Activated naive CD8-positive, alpha-beta T cell treated with anti-CD3 and anti-CD28 coated beads for 36 hours (primary cell): Measurements from ENCODE around the gene PRELID3B. TPM values are rescaled to one million over a fixed set of nuclear protein-coding genes. Genes with fewer than 3 reads are reported as not detected.

Experiments
- DNase-seq: peaks from one replicate; pipeline ENCODE4 v3.0.0; 2021
- H3K27ac Mint-ChIP-seq: one replicate; pipeline ENCODE4 v1.8.0; 2022; ENCODE audit warnings: mild to moderate bottlenecking, moderate library complexity, mixed read lengths
- H3K27me3 Mint-ChIP-seq: one replicate; pipeline ENCODE4 v1.8.0; 2022; ENCODE audit warnings: mild to moderate bottlenecking, mixed read lengths
- H3K36me3 Mint-ChIP-seq: one replicate; pipeline ENCODE4 v1.8.0; 2021; ENCODE audit warnings: mild to moderate bottlenecking, mixed read lengths
- H3K4me1 Mint-ChIP-seq: one replicate; pipeline ENCODE4 v1.8.0; 2021; ENCODE audit warnings: mixed read lengths
- H3K4me3 Mint-ChIP-seq: one replicate; pipeline ENCODE4 v1.8.0; 2022; ENCODE audit warnings: mild to moderate bottlenecking, moderate library complexity, mixed read lengths
- H3K9me3 Mint-ChIP-seq: one replicate; pipeline ENCODE4 v1.8.0; 2022; ENCODE audit warnings: mixed read lengths
- total RNA-seq, 2 experiments: library from RNA; stranded (reverse); gene quantifications; one replicate each; pipeline ENCODE4 v1.2.3, GENCODE V29; 2021

PRELID3B gene
- total RNA-seq = 100 to 1,000 TPM; 131 to 143 TPM

- Mint-ChIP-seq H3K27ac (peak within 1 kb of the TSS; percentile 95), H3K36me3 (peaks cover 34% of the 10 kb centered on the region), H3K4me3 (peak within 1 kb of the TSS; percentile 95), H3K27me3 (no peaks in the 10 kb centered on the region), H3K9me3 (no peaks in the 10 kb centered on the region), H3K4me1 (peaks cover 43% of the 10 kb centered on the region)
- DNase-seq = no peak
These were observed at the start of gene PRELID3B for GRCh38 chr20:59042151-59042795. Gene PRELID3B, minus strand, starts transcription at chr20:59042786. Its CDS starts 56 bp downstream, at chr20:59042730.

- Mint-ChIP-seq H3K27me3 (no peaks in the 10 kb centered on the region), H3K4me1 (peaks cover 12% of the 10 kb centered on the region), H3K27ac (no peak overlapping the region), H3K36me3 (no peaks in the 10 kb centered on the region), H3K4me3 (no peak overlapping the region), H3K9me3 (no peaks in the 10 kb centered on the region)
- peak; percentile 74 for DNase-seq
These were observed 45.3 kb upstream of the PRELID3B start for GRCh38 chr20:59087829-59088433.

- H3K4me3 Mint-ChIP-seq = no peak overlapping the region
- no peaks in the 10 kb centered on the region for H3K27me3 Mint-ChIP-seq
- H3K36me3 Mint-ChIP-seq = no peaks in the 10 kb centered on the region
- H3K4me1 Mint-ChIP-seq = peaks cover 11% of the 10 kb centered on the region
- DNase-seq = no peak
- H3K27ac Mint-ChIP-seq = no peak overlapping the region
- no peaks in the 10 kb centered on the region for H3K9me3 Mint-ChIP-seq
These were observed 44.3 kb upstream of the PRELID3B start for GRCh38 chr20:59086923-59087322.

- DNase-seq = no peak
- no peak overlapping the region for H3K4me3 Mint-ChIP-seq
- H3K27me3 Mint-ChIP-seq = peaks cover 14% of the 10 kb centered on the region
- H3K27ac Mint-ChIP-seq = no peak overlapping the region
- no peaks in the 10 kb centered on the region for H3K36me3 Mint-ChIP-seq
- H3K4me1 Mint-ChIP-seq = peaks cover 9% of the 10 kb centered on the region
- H3K9me3 Mint-ChIP-seq = no peaks in the 10 kb centered on the region
These were observed 41.7 kb upstream of the PRELID3B start for GRCh38 chr20:59084041-59084850.

GRCh38 chr20:59082981-59083380 lies 40.4 kb upstream of the PRELID3B start:
- H3K27me3 Mint-ChIP-seq = peaks cover 14% of the 10 kb centered on the region

GRCh38 chr20:59082077-59082740 lies 39.6 kb upstream of the PRELID3B start:
- no peaks in the 10 kb centered on the region for H3K9me3 Mint-ChIP-seq
- H3K4me1 Mint-ChIP-seq = peaks cover 13% of the 10 kb centered on the region
- peaks cover 14% of the 10 kb centered on the region for H3K27me3 Mint-ChIP-seq
- no peaks in the 10 kb centered on the region for H3K36me3 Mint-ChIP-seq
- no peak overlapping the region for H3K27ac Mint-ChIP-seq
- H3K4me3 Mint-ChIP-seq = no peak overlapping the region
- DNase-seq = no peak

More at GRCh38 chr20:59082981-59083380, 40.4 kb upstream of the PRELID3B start:
- H3K4me1 Mint-ChIP-seq = peaks cover 8% of the 10 kb centered on the region
- no peaks in the 10 kb centered on the region for H3K36me3 Mint-ChIP-seq
- H3K27ac Mint-ChIP-seq = no peak overlapping the region
- H3K4me3 Mint-ChIP-seq = no peak overlapping the region
- DNase-seq = no peak
- no peaks in the 10 kb centered on the region for H3K9me3 Mint-ChIP-seq

GRCh38 chr20:59081036-59081435 lies 38.5 kb upstream of the PRELID3B start:
- H3K4me1 Mint-ChIP-seq = peaks cover 23% of the 10 kb centered on the region
- peaks cover 2% of the 10 kb centered on the region for H3K36me3 Mint-ChIP-seq
- DNase-seq = no peak
- H3K9me3 Mint-ChIP-seq = no peaks in the 10 kb centered on the region
- H3K4me3 Mint-ChIP-seq = no peak overlapping the region
- peaks cover 14% of the 10 kb centered on the region for H3K27me3 Mint-ChIP-seq
- no peak overlapping the region for H3K27ac Mint-ChIP-seq

GRCh38 chr20:59078231-59078630 lies 35.6 kb upstream of the PRELID3B start:
- peaks cover 2% of the 10 kb centered on the region for H3K36me3 Mint-ChIP-seq
- peaks cover 14% of the 10 kb centered on the region for H3K27me3 Mint-ChIP-seq
- no peaks in the 10 kb centered on the region for H3K9me3 Mint-ChIP-seq
- H3K27ac Mint-ChIP-seq = no peak overlapping the region
- DNase-seq = no peak
- peaks cover 49% of the 10 kb centered on the region for H3K4me1 Mint-ChIP-seq
- no peak overlapping the region for H3K4me3 Mint-ChIP-seq

GRCh38 chr20:59077705-59078104 lies 35.1 kb upstream of the PRELID3B start:
- Mint-ChIP-seq H3K27ac (peak overlapping the region; percentile 78), H3K4me3 (no peak overlapping the region), H3K36me3 (peaks cover 2% of the 10 kb centered on the region)

GRCh38 chr20:59075934-59076508 lies 33.4 kb upstream of the PRELID3B start:
- Mint-ChIP-seq H3K27me3 (peaks cover 13% of the 10 kb centered on the region), H3K4me3 (peak overlapping the region; percentile 36), H3K27ac (peak overlapping the region; percentile 77), H3K9me3 (no peaks in the 10 kb centered on the region), H3K36me3 (peaks cover 2% of the 10 kb centered on the region), H3K4me1 (peaks cover 58% of the 10 kb centered on the region)
- peak; percentile 39 for DNase-seq

More at GRCh38 chr20:59077705-59078104, 35.1 kb upstream of the PRELID3B start:
- Mint-ChIP-seq H3K27me3 (peaks cover 18% of the 10 kb centered on the region), H3K9me3 (no peaks in the 10 kb centered on the region), H3K4me1 (peaks cover 53% of the 10 kb centered on the region)
- no peak for DNase-seq

- Mint-ChIP-seq H3K36me3 (peaks cover 2% of the 10 kb centered on the region), H3K9me3 (no peaks in the 10 kb centered on the region), H3K27ac (peak overlapping the region; percentile 30), H3K27me3 (peaks cover 14% of the 10 kb centered on the region), H3K4me3 (no peak overlapping the region), H3K4me1 (peaks cover 60% of the 10 kb centered on the region)
- no peak for DNase-seq
These were observed 31.9 kb upstream of the PRELID3B start for GRCh38 chr20:59074456-59074855.

- Mint-ChIP-seq H3K36me3 (peaks cover 2% of the 10 kb centered on the region), H3K27ac (no peak overlapping the region), H3K9me3 (no peaks in the 10 kb centered on the region), H3K4me3 (no peak overlapping the region), H3K27me3 (peaks cover 14% of the 10 kb centered on the region), H3K4me1 (peaks cover 59% of the 10 kb centered on the region)
- no peak for DNase-seq
These were observed 31.0 kb upstream of the PRELID3B start for GRCh38 chr20:59073582-59073981.

GRCh38 chr20:59071216-59071615 lies 28.6 kb upstream of the PRELID3B start:
- no peaks in the 10 kb centered on the region for H3K9me3 Mint-ChIP-seq
- no peak overlapping the region for H3K27ac Mint-ChIP-seq

GRCh38 chr20:59069026-59069425 lies 26.4 kb upstream of the PRELID3B start:
- DNase-seq = no peak
- H3K9me3 Mint-ChIP-seq = no peaks in the 10 kb centered on the region
- no peaks in the 10 kb centered on the region for H3K36me3 Mint-ChIP-seq
- H3K27me3 Mint-ChIP-seq = peaks cover 14% of the 10 kb centered on the region
- no peak overlapping the region for H3K27ac Mint-ChIP-seq
- peaks cover 17% of the 10 kb centered on the region for H3K4me1 Mint-ChIP-seq
- H3K4me3 Mint-ChIP-seq = no peak overlapping the region

More at GRCh38 chr20:59071216-59071615, 28.6 kb upstream of the PRELID3B start:
- DNase-seq = no peak
- peaks cover 39% of the 10 kb centered on the region for H3K4me1 Mint-ChIP-seq
- H3K27me3 Mint-ChIP-seq = peaks cover 14% of the 10 kb centered on the region
- peaks cover 1% of the 10 kb centered on the region for H3K36me3 Mint-ChIP-seq
- H3K4me3 Mint-ChIP-seq = no peak overlapping the region
